SK-N-SH (cell line): ENCODE results near the gene KRT39.

ENCODE experiments used
- CTCF ChIP-seq: fragments of 200-600 bp; sonication (generic); IDR thresholded peaks from 2 replicates; pipeline ENCODE4 v1.6.1; 2017; ENCODE audit warnings: antibody characterized with exemption, mild to moderate bottlenecking, moderate library complexity
- EP300 ChIP-seq, 2 experiments: IDR thresholded peaks; 2 replicates each; pipeline versions ENCODE4 v1.4.0 to v1.6.1; 2012; ENCODE audit warnings: borderline replicate concordance in 1 of 2, low read depth in 1 of 2, low read length in 1 of 2
- GATA2 ChIP-seq: sonication (generic); formaldehyde crosslinking; IDR thresholded peaks from 2 replicates; pipeline ENCODE4 v1.5.0; 2020; ENCODE audit warnings: mild to moderate bottlenecking, missing genetic modification reagents
- JUND ChIP-seq: IDR thresholded peaks from 2 replicates; pipeline ENCODE4 v1.4.0; 2012
- POLR2AphosphoS5 ChIP-seq: IDR thresholded peaks from 2 replicates; pipeline ENCODE4 v1.6.1; 2012; ENCODE audit warnings: low read depth, low read length
- RCOR1 ChIP-seq: fragments of 150-350 bp; IDR thresholded peaks from 2 replicates; pipeline ENCODE4 v1.6.1; 2017; ENCODE audit warnings: antibody characterized with exemption, low read length
- RFX5 ChIP-seq: IDR thresholded peaks from 2 replicates; pipeline ENCODE4 v1.6.1; 2012; ENCODE audit warnings: mild to moderate bottlenecking, improper control_type of control experiment, low read length
- TAF1 ChIP-seq: IDR thresholded peaks from 2 replicates; pipeline ENCODE4 v1.6.1; 2012; ENCODE audit warnings: low read depth, mild to moderate bottlenecking, low read length, moderate library complexity, borderline replicate concordance

GRCh38 chr17:40962059-40962561 is 4.6 kb downstream of the KRT39 start:
- no peak for TF ChIP-seq POLR2AphosphoS5
- no peak for TF ChIP-seq CTCF
- TF ChIP-seq TAF1: no peak
- no peak for TF ChIP-seq JUND
- TF ChIP-seq EP300 (IDR thresholded peaks at IDR 0.05; ENCODE audit: borderline replicate concordance in 1 of 2, low read depth in 1 of 2, low read length in 1 of 2): no peak
- TF ChIP-seq RFX5: no peak
- no peak for TF ChIP-seq GATA2 (CRISPR knock-in tag)
- no peak for TF ChIP-seq RCOR1
